NCI-H748 treated with DMSO at 0.1 percent for 48 hours (cell line): ENCODE results near the gene CPPED1.

Source experiments
- DNase-seq: peaks from one replicate; lab custom pipeline; 2025; lab: John Stamatoyannopoulos, UW

Gene CPPED1

GRCh38 chr16:12646098-12646489 lies 157.6 kb downstream of the CPPED1 start:
- no peak for DNase-seq

GRCh38 chr16:12643034-12643455 lies 160.6 kb downstream of the CPPED1 start:
- DNase-seq, result no peak

GRCh38 chr16:12639044-12639443 lies 164.6 kb downstream of the CPPED1 start:
- no peak for DNase-seq

- DNase-seq, result no peak
Observed at GRCh38 chr16:12637002-12637401, 166.7 kb downstream of the CPPED1 start.

- DNase-seq, result no peak
Observed at GRCh38 chr16:12629271-12629670, 174.4 kb downstream of the CPPED1 start.

- no peak for DNase-seq
Observed at GRCh38 chr16:12628536-12628935, 175.2 kb downstream of the CPPED1 start.

GRCh38 chr16:12627394-12627793 lies 176.3 kb downstream of the CPPED1 start:
- no peak for DNase-seq

GRCh38 chr16:12626411-12626810 lies 177.3 kb downstream of the CPPED1 start:
- no peak for DNase-seq

- DNase-seq, result no peak
Observed at GRCh38 chr16:12625716-12626115, 178.0 kb downstream of the CPPED1 start.

- no peak for DNase-seq
Observed at GRCh38 chr16:12625068-12625467, 178.6 kb downstream of the CPPED1 start.

- no peak for DNase-seq
Observed at GRCh38 chr16:12620150-12620549, 183.5 kb downstream of the CPPED1 start.

GRCh38 chr16:12618515-12618914 lies 185.2 kb downstream of the CPPED1 start:
- DNase-seq, result no peak

- no peak for DNase-seq
Observed at GRCh38 chr16:12617401-12617819, 186.3 kb downstream of the CPPED1 start.

GRCh38 chr16:12614662-12615278 lies 188.9 kb downstream of the CPPED1 start:
- DNase-seq, result no peak

- no peak for DNase-seq
Observed at GRCh38 chr16:12613992-12614661, 189.6 kb downstream of the CPPED1 start.

- DNase-seq, result no peak
Observed at GRCh38 chr16:12613131-12613991, 190.3 kb downstream of the CPPED1 start.

GRCh38 chr16:12612598-12613101 lies 191.0 kb downstream of the CPPED1 start:
- no peak for DNase-seq

- no peak for DNase-seq
Observed at GRCh38 chr16:12611916-12612597, 191.6 kb downstream of the CPPED1 start.

- no peak for DNase-seq
Observed at GRCh38 chr16:12611006-12611477, 192.6 kb downstream of the CPPED1 start.

- no peak for DNase-seq
Observed at GRCh38 chr16:12609937-12610699, 193.6 kb downstream of the CPPED1 start.
